ENCODE results near the gene FOXD2.

FOXD2 gene

DNA sequence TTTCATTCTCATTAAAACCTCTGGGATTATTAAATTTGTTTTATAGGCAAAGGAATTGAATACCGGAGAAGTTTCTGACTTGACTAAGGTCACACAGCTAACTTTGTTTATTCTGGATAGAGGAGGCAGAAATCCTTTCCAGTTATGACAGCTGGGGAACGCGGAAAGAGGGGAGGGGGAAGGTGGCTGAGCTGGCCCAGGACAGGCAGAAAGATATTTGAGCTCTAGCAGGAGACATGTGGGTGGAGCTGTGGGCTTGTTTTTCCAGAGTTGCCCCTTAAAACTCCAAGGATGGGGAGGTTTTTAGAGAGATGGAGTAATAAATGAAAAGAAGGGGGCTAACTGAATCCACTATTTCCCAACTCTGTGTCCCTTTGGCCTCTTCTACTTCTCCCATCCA, 27.8 kb downstream of the FOXD2 start:
- DNase-seq (ENCODE audit: low read depth in 2 of 2) = no peak

DNA sequence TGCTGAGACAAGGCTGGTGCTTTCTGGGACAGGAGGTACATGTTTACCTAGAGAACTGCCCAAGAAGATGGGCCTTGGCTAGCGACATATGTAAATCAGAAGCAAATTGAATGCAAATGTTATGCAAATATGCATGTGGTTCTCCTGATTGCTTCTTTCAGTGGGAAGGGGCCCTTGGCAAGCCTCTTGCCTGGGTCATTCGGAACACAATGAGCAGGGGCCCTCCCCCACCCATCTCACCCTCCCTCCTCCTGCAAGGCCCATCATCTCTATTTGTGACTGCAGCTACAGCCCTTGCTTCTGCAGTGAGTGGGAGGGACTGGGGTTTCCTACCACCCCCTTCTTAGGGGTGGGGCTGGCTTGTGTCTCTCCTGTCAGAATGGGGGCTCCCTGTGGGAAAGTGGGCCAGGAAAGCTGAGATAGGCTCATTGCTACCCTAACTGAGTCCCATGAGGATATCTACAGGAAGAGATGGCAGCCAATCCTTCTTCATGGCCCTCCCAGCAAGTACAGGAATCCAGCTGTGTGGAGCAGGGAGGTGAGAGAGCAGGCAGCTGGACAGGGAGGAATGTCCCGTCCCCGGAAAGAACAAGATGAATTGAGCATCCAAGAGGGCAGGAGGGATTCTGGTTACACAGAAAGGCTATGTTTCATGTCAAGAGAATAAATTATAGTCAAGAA, 31.0 kb downstream of the FOXD2 start:
- DNase-seq (ENCODE audit: low read depth in 2 of 2) = no peak

DNA sequence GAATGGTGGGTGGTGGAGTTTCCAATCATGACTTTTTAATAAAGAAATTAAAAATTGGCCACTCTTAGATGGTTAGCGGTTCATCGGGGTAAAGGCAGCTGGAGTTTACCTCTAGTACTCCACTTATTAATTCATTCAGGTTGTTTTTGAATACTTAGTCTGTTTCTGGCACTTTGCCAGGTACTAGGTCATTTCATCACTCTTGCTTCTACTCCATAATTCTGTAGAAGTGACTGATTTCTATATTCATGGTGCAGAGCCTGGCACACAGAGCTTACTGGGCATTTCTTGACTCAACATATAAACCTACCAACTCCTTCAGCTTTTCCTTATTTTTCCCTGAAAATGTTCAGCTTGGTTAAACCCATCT, 31.5 kb downstream of the FOXD2 start:
- no peak for DNase-seq (ENCODE audit: low read depth in 2 of 2)

DNA sequence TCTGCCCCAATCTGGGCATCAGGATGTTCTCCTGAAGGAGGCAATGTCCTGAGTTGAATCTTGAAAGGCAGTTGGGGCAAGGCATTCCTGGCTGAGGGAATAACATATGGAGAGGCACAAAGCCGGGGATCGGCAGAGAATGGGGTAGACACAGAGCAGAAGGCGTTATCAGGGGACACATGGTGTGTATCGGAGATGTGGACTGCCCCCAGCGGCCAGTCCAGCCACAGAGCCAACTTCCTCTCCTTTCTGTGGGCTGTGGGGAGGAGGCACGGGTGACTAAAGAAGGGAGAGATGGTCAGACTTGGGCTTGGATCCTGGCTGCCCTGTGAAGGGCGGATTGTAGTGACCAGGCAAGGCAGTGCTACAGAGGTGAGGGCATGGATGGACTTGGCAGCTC, 32.1 kb downstream of the FOXD2 start:
- DNase-seq (ENCODE audit: low read depth in 2 of 2) = no peak

DNA sequence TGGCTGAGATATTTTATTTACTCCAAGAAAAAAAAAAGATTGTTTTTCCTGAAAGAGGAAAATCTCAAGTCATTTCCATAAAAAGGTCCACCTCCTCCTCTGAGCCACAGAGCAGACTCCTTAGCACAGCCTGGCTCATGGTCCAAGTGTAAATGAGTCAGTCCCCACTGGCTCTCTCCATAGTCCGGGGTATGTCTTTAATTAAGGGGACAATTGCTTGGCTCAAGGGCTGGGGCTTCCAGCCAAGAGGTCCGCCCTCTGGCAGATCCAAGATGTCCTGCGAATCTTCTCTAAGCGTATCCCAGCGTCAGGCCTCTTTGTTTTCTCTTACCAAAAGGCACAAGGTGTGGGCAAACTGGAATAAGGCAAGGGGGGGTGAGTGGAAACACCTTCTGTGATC, 33.3 kb downstream of the FOXD2 start:
- no peak for DNase-seq (ENCODE audit: low read depth in 2 of 2)

DNA sequence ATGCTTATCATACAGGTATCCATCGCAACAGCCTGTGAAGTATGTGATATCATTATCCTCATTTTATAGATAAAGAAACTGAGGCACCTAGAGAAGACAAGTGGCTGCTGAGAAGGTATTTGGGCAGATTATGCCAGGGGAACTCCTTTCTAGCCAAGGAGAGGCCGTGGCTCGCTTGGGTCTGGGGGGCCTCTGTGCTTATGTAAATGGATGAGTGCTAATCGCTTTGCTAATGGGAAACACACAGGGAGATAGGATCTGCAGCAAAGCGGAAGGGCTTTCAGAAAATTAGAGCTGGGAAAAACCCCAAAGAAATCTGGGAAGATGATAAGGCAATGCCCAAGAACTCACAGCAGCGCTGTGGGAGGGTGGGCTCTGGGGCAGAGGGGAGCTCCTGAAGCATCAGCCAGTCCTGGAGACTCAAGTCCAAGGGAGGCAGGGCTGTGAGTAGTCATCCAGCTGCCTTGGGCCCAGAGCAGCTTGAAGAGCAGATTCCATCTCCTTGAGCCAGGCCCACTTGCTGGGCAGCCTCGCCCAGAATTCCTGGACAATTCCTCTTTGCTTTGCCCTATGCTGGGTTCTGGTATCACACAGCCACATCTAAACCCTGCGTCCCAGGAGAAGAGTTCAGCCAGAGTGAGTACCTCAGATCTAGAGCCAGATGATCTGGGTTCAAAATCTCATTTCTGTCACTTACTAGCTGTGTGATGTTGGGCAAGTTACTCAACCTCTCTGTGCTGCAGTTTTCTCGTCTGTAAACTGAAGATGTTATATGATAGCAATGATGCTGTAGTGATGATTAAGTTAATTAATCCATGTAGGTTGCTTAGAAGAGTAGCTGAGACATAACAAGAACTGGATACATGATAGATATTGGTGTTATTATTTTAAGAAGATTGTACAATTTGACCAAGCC, 36.7 kb downstream of the FOXD2 start:
- DNase-seq (ENCODE audit: low read depth in 2 of 2) = no peak

DNA sequence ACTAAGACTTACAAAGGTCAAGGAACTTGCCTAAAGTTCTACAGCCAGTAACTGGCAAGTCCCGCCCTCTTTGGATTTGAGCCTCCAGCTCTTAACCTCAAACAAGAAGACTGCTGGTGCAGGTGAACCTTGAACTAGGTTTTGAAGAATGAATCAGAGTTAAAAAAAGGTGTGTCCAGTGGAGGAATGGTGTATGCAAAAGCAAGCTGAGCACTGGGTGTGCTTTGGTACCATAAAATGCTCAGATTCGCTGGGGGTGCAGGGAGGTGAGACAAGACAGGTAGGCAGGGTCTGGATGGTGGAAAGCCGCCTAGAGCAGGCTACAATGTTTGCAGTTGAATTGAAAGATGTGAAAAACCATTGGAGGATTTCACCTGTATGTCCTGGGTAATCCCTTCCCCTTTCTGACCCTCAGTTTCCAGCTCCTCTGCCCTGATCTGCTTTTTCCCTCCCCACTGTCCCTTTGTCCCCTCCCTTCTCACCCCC, 39.8 kb downstream of the FOXD2 start:
- DNase-seq (ENCODE audit: low read depth in 2 of 2) = no peak

DNA sequence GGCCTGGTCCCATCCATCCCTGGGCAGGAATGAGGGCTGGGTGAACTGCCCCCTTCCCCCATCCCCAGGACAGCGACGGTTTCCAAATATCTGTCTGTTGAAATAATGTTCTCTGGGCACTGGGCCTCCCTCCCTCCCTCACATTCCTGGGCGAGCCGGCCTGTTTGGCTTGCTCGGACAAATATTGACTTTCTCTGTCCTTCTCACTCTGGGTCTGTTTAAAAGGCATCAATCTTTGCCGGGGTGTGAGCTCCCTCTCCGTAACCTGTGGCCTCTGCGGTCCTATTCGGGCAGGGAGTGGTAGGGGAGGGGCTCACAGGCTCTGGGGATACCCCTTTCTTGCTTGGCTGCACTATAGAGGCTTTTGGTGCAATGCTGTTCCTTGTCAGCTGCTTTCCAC, 40.2 kb downstream of the FOXD2 start:
- no peak for DNase-seq (ENCODE audit: low read depth in 2 of 2)

DNA sequence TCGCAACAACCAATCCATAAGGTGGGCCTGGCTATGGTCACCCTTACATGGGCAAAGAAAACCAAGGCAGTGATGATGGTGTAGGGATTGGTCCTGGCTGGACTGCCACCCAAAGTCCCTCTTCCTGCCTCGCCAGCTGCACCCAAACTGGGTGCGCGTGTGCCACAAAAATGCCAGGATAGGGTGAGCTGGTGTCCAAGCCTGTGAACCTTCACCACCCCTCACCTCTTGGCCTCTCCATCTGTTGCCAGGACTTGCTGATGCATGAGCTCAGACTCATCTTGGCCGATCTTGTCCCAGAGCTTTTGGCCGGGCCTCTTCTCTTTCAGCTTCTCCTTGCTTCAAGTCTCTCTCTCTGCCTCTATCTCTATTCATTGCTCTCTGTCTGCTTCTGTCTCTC, 41.8 kb downstream of the FOXD2 start:
- DNase-seq (ENCODE audit: low read depth in 2 of 2) = no peak

DNA sequence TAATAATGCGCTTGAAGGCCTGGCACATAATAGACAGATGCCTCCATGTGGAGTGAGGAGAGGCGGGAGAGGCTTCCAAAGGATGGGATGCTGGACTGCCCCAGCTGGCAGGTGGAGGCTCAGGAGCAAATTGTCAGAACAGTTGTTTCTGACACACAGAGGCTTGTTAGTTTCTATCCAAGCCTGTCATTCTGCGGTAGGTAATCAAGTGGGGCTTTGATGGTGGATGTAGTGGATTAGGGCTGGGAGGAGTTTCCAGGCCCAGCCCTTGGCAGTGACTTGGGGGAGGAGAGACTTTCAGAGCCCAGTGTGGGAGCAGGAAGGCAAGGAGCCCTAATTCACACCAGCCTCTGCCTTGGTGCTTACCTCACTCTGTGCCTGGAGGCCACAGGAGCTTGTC, 44.1 kb downstream of the FOXD2 start:
- no peak for DNase-seq (ENCODE audit: low read depth in 2 of 2)

DNA sequence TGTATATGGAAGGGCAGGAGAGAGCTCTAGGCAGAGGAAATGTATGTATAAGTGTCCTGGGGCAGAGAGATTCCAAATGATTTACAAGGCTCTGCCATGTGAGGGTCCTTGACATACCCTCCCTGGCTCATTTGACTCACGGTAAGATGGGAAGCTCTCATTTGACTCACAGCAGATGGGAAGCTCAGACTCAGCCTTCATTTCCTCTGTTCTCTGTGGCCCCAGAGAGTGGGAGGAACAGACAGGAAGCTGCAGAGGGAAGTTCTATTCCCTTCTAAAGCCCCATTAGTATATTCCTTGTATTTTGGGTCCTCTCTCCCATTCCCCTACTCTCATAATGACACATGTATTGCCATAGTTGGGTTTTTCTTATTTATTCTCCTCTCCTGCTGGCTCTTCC, 44.9 kb downstream of the FOXD2 start:
- no peak for DNase-seq (ENCODE audit: low read depth in 2 of 2)

DNA sequence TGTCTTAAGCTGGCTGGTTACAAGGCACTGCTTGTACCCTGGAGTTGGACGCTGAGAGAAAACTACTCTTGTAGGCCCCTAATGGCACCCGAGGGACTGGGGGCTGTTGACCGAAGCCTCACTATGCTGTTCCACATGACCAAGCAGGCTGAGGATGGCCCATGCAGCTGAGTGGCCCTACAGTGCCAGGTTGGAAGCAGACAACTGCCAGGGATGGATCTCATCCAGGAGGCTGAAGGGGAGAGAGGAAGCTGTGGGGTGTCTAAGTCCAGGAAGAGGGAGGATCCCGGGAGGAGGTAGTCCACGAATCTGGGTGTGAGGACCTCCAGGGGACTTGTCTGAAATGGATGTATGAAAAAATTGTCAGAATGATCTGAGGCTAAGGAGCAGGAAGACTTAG, 45.8 kb downstream of the FOXD2 start:
- DNase-seq (ENCODE audit: low read depth in 2 of 2) = no peak

DNA sequence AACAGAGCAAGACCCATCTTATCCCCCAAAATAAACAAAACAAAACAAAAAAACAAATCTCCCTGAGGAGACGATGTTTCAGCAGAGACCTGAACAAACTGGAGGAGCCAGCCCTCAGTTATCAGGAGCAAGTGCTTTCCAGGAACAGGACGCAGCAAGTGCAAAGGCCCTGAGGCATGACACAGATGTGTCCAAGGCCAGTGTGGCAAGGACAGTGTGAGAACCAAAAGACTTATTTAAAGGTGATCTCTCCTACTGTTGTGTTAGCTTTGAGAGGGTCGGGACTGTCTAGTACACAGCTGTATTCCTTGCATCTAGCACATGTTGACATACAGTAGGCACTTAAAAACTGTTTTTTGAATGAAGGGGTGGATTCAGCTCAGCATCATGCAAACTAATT, 48.0 kb downstream of the FOXD2 start:
- no peak for DNase-seq (ENCODE audit: low read depth in 2 of 2)

DNA sequence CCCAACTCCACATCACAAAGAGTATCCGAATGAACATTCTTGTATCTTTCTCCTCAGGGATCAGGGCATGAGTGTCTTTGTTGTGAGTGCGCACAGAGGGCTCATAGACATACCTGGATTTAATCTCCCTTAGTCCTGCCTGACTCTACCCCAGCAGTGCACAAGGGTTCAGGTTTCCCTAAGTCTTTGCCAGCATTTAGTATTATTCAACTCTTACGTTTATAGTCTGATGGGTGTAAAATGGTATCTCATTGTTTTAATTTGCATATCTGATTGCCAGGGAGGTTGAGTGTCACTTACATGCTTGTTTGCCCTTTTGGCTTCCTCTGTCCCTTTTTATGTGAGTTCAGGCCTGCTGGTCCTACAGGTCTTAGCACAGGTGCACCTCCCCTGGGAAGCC, 49.5 kb downstream of the FOXD2 start:
- no peak for DNase-seq (ENCODE audit: low read depth in 2 of 2)

DNA sequence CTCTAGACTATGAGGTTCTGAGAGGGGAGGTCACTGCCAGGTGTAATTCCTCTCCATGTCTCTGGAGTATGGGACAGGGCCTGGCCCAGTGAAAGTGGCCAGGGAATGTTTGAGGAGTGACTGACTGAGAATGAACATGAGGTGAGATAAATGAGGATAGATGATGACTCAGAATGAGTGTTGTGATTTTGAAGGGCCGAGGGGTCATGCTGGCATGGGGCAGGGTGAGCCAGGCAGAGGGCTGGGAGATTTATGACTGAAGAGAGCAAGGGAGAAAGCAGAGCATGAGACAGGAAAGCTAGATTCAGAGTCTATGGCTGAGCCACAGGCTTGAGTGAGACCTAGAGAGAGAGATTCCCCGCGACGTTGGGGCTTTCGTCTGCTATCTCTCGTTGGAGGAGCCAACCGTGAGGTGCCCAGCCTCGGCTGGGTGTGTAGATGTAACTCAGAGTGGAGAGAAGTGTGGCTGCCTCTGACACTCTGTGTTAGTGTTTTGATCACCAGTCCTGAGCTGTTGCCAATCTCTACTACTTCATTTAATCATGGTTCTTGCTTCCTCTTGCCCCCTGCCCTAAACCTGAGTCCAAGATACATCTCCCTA, 50.1 kb downstream of the FOXD2 start:
- no peak for DNase-seq (ENCODE audit: low read depth in 2 of 2)

All from stimulated activated CD8-positive, alpha-beta memory T cell treated with anti-CD3 and anti-CD28 coated beads, Interleukin-7, amount 100 ng/mL, for 4 hours (primary cell).